T-cell (primary cell): ENCODE measurements around the gene NR5A2. TPM values are rescaled to one million over a fixed set of nuclear protein-coding genes. Genes with fewer than 3 reads are reported as not detected.

Source experiments
- ATAC-seq, 4 experiments: fragments of 200-7000 bp in 3 of 4; fragments of 150-1000 bp in 1 of 4; cut with Tn5 transposase; replicated peaks in 1 of 4; 1 replicate in 3 of 4; 2 replicates in 1 of 4; pipeline ENCODE4 v1.10.0; 2021; ENCODE audit warnings: moderate library complexity in 3 of 4, mild to moderate bottlenecking in 2 of 4, moderate number of reproducible peaks in 1 of 4
- CTCF ChIA-PET, 2 donors: fragments of 300-600 bp; sonication (Branson Sonifier 250); formaldehyde crosslinking; loops; one replicate each; lab custom pipeline; 2022; ENCODE audit warnings: antibody characterized with exemption in 2 of 2; lab: Charles Lee
- POLR2A ChIA-PET, 2 donors: fragments of 300-600 bp; sonication (Branson Sonifier 250); formaldehyde crosslinking; loops; one replicate each; lab custom pipeline; 2022; ENCODE audit warnings: antibody characterized with exemption in 2 of 2; lab: Charles Lee
- DNase-seq, 35 experiments: peaks; one replicate each; pipeline versions ENCODE4 v3.0.0 to v3.0.0-alpha.2; 2013 to 2023
- H3K27ac ChIP-seq: one replicate; pipeline ENCODE4 v1.5.1; 2013; ENCODE audit warnings: low read length
- H3K27me3 ChIP-seq, 2 experiments: replicated peaks in 1 of 2; 1 replicate in 1 of 2; 2 replicates in 1 of 2; pipeline versions ENCODE4 v1.6.1 to v1.7.0; 2013; ENCODE audit warnings: low read length in 1 of 2, mixed read lengths in 1 of 2; ENCODE audit not compliant: control insufficient read depth in 2 of 2, insufficient read depth in 2 of 2; ENCODE audit errors: extremely low read depth in 1 of 2
- H3K36me3 ChIP-seq, 2 donors: 1 replicate in 1 of 2; 2 replicates in 1 of 2; pipeline versions ENCODE4 v1.6.1 to v1.7.0; 2013; ENCODE audit warnings: low read length in 1 of 2; ENCODE audit not compliant: control insufficient read depth in 2 of 2, insufficient read depth in 1 of 2; ENCODE audit errors: extremely low read depth in 1 of 2
- H3K4me1 ChIP-seq, 2 experiments: 1 replicate in 1 of 2; 2 replicates in 1 of 2; pipeline versions ENCODE4 v1.6.1 to v1.7.0; 2013; ENCODE audit warnings: low read length in 2 of 2, mixed read lengths in 1 of 2; ENCODE audit not compliant: insufficient read depth in 2 of 2, control insufficient read depth in 1 of 2; ENCODE audit errors: extremely low read depth in 1 of 2
- H3K4me3 ChIP-seq, 2 donors: 1 replicate in 1 of 2; 2 replicates in 1 of 2; pipeline versions ENCODE4 v1.5.1 to v1.7.0; 2013; ENCODE audit warnings: mild to moderate bottlenecking in 2 of 2, low read length in 1 of 2, moderate library complexity in 1 of 2; ENCODE audit not compliant: control insufficient read depth in 1 of 2; ENCODE audit errors: extremely low read depth in 1 of 2
- H3K9me3 ChIP-seq: 2 replicates; pipeline ENCODE4 v1.7.0; 2013
- H3K27ac Mint-ChIP-seq, 2 donors: one replicate each; pipeline ENCODE4 v1.8.0; 2020 to 2021; ENCODE audit warnings: mild to moderate bottlenecking in 2 of 2, mixed read lengths in 2 of 2
- H3K27me3 Mint-ChIP-seq, 2 donors: one replicate each; pipeline ENCODE4 v1.8.0; 2021 to 2022; ENCODE audit warnings: mixed read lengths in 2 of 2
- H3K36me3 Mint-ChIP-seq: one replicate; pipeline ENCODE4 v1.8.0; 2021; ENCODE audit warnings: mixed read lengths
- H3K4me1 Mint-ChIP-seq, 3 donors: one replicate each; pipeline ENCODE4 v1.8.0; 2020 to 2022; ENCODE audit warnings: mixed read lengths in 3 of 3, mild to moderate bottlenecking in 1 of 3
- H3K4me3 Mint-ChIP-seq, 3 donors: one replicate each; pipeline ENCODE4 v1.8.0; 2020 to 2022; ENCODE audit warnings: mild to moderate bottlenecking in 3 of 3, mixed read lengths in 3 of 3, moderate library complexity in 3 of 3
- H3K9me3 Mint-ChIP-seq, 3 donors: one replicate each; pipeline ENCODE4 v1.8.0; 2020 to 2022; ENCODE audit warnings: mixed read lengths in 3 of 3
- WGBS: methylation state at CpG from one replicate; pipeline ENCODE4 v1.1.5; 2013; ENCODE audit warnings: missing lambda C conversion rate; ENCODE audit not compliant: insufficient coverage; 5-methylcytosine and 5-hydroxymethylcytosine counted together
- total RNA-seq, 35 experiments: library from RNA in 6 of 35; stranded (reverse) in 6 of 35; fragments of 120-200 nt in 1 of 35; gene quantifications; one replicate each; pipeline versions ENCODE4 v1.2.1 to v1.2.4 and lab custom pipeline; 2013 to 2026

NR5A2 gene
- under 1 TPM in 2 of 5 donors, not detected in 3; 0.15 to 0.19 TPM for total RNA-seq
- total RNA-seq (2013), result 0.02 TPM
- total RNA-seq (lab: John Stamatoyannopoulos, UW), result 0 to 0.17 (median 0) reads per million in 29 experiments

- no peaks in the 10 kb centered on the region for H3K36me3 ChIP-seq
- ChIA-PET POLR2A (no interaction called here), CTCF (no interaction called here)
- no peak within 1 kb of the TSS for H3K27ac ChIP-seq
- no peak within 1 kb of the TSS for H3K4me3 ChIP-seq
- no peaks in the 10 kb centered on the region for H3K9me3 ChIP-seq
- H3K4me1 ChIP-seq, result peaks cover 0 to 8% of the 10 kb centered on the region in 2 experiments
- no peak for DNase-seq
- H3K36me3 Mint-ChIP-seq, result no peaks in the 10 kb centered on the region
- H3K27me3 ChIP-seq, result peaks cover 11 to 30% of the 10 kb centered on the region in 2 experiments
- no peaks in the 10 kb centered on the region for H3K9me3 Mint-ChIP-seq
- peak within 1 kb of the TSS in 1 of 3 donors; percentile 65 for H3K4me3 Mint-ChIP-seq
- no CpG with 5 or more reads among the region's 1 CpG for WGBS
- no peak within 1 kb of the TSS for H3K27ac Mint-ChIP-seq
- H3K4me1 Mint-ChIP-seq, result peaks cover 8 to 16% (median 15%) of the 10 kb centered on the region in 3 donors
- no peak for ATAC-seq
- H3K27me3 Mint-ChIP-seq, result peaks cover 47 to 61% of the 10 kb centered on the region in 2 donors
Observed at GRCh38 chr1:200027264-200027823, at the start of gene NR5A2. TSS of gene NR5A2 (plus strand) at chr1:200027710. CDS start at chr1:200027848, 138 bp downstream.

GRCh38 chr1:199978408-199978940 is 49.0 kb upstream of the NR5A2 start:
- Histone ChIP-seq H3K4me3 (no peak overlapping the region), H3K9me3 (no peaks in the 10 kb centered on the region), H3K4me1 (no peaks in the 10 kb centered on the region), H3K36me3 (no peaks in the 10 kb centered on the region), H3K27ac (no peak overlapping the region), H3K27me3 (peaks cover 0 to 4% of the 10 kb centered on the region in 2 experiments)
- POLR2A ChIA-PET, result no interaction called here
- 40% methylated on average over 1 of the region's 7 CpGs for WGBS
- no peaks in the 10 kb centered on the region for H3K4me1 Mint-ChIP-seq
- no peak overlapping the region for H3K4me3 Mint-ChIP-seq
- no peak for ATAC-seq
- no peak overlapping the region for H3K27ac Mint-ChIP-seq
- no peaks in the 10 kb centered on the region for H3K9me3 Mint-ChIP-seq
- no peak for DNase-seq
- peaks cover 0 to 10% of the 10 kb centered on the region in 2 donors for H3K27me3 Mint-ChIP-seq
- H3K36me3 Mint-ChIP-seq, result no peaks in the 10 kb centered on the region
- CTCF ChIA-PET, result no interaction called here

GRCh38 chr1:199979071-199979470 is 48.4 kb upstream of the NR5A2 start:
- Histone ChIP-seq H3K27ac (no peak overlapping the region), H3K27me3 (peaks cover 0 to 4% of the 10 kb centered on the region in 2 experiments), H3K36me3 (no peaks in the 10 kb centered on the region), H3K4me1 (no peaks in the 10 kb centered on the region), H3K4me3 (no peak overlapping the region), H3K9me3 (no peaks in the 10 kb centered on the region)
- no peak overlapping the region for H3K4me3 Mint-ChIP-seq
- no peak for ATAC-seq
- H3K27ac Mint-ChIP-seq, result no peak overlapping the region
- H3K9me3 Mint-ChIP-seq, result no peaks in the 10 kb centered on the region
- no peaks in the 10 kb centered on the region for H3K36me3 Mint-ChIP-seq
- H3K4me1 Mint-ChIP-seq, result no peaks in the 10 kb centered on the region
- ChIA-PET CTCF (no interaction called here), POLR2A (no interaction called here)
- no peak for DNase-seq
- H3K27me3 Mint-ChIP-seq, result peaks cover 0 to 9% of the 10 kb centered on the region in 2 donors
- WGBS, result no CpG with 5 or more reads among the region's 1 CpG

DNA sequence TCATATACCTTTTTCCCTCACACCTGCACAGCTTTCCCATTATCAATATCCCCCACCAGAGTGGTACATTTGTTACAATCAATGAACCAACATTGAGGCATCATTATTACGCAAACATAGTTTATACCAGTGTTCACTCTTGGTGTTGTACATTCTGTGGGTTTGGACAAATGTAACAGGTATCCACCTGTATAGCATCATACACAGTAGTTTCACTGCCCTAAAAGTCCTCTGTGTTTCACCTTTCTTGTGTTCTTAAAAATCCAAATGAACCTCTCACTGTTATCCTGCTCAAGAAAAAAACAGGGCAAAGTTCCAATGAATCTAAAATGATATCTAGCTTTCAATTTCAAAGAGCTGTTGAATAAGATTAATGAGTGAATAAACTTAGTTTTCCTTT is 45.9 kb upstream of the NR5A2 start:
- Histone ChIP-seq H3K27me3 (peaks cover 0 to 4% of the 10 kb centered on the region in 2 experiments), H3K4me1 (no peaks in the 10 kb centered on the region), H3K4me3 (no peak overlapping the region), H3K27ac (no peak overlapping the region), H3K9me3 (no peaks in the 10 kb centered on the region), H3K36me3 (no peaks in the 10 kb centered on the region)
- no peak for DNase-seq
- no peak overlapping the region for H3K4me3 Mint-ChIP-seq
- no peak overlapping the region for H3K27ac Mint-ChIP-seq
- no peaks in the 10 kb centered on the region for H3K4me1 Mint-ChIP-seq
- no peaks in the 10 kb centered on the region for H3K36me3 Mint-ChIP-seq
- ATAC-seq, result no peak
- ChIA-PET CTCF (no interaction called here), POLR2A (no interaction called here)
- WGBS, result no CpG with 5 or more reads among the region's 1 CpG
- no peaks in the 10 kb centered on the region for H3K9me3 Mint-ChIP-seq
- peaks cover 0 to 4% of the 10 kb centered on the region in 2 donors for H3K27me3 Mint-ChIP-seq

GRCh38 chr1:199982606-199983005 is 44.9 kb upstream of the NR5A2 start:
- H3K4me1 ChIP-seq, result no peaks in the 10 kb centered on the region
- H3K27me3 ChIP-seq, result peaks cover 0 to 4% of the 10 kb centered on the region in 2 experiments
- H3K36me3 ChIP-seq, result no peaks in the 10 kb centered on the region
- H3K27ac ChIP-seq, result no peak overlapping the region
- no peaks in the 10 kb centered on the region for H3K36me3 Mint-ChIP-seq
- ATAC-seq, result no peak
- H3K4me1 Mint-ChIP-seq, result no peaks in the 10 kb centered on the region
- no peaks in the 10 kb centered on the region for H3K9me3 Mint-ChIP-seq
- no peak overlapping the region for H3K4me3 ChIP-seq
- no peaks in the 10 kb centered on the region for H3K9me3 ChIP-seq
- ChIA-PET POLR2A (no interaction called here), CTCF (no interaction called here)
- peaks cover 0 to 2% of the 10 kb centered on the region in 2 donors for H3K27me3 Mint-ChIP-seq
- H3K4me3 Mint-ChIP-seq, result no peak overlapping the region
- no peak overlapping the region for H3K27ac Mint-ChIP-seq
- no peak for DNase-seq
- 88% methylated on average over 6 of the region's 6 CpGs for WGBS

GRCh38 chr1:199983531-199983930 is 44.0 kb upstream of the NR5A2 start:
- Mint-ChIP-seq H3K4me1 (no peaks in the 10 kb centered on the region), H3K36me3 (no peaks in the 10 kb centered on the region), H3K4me3 (no peak overlapping the region), H3K9me3 (no peaks in the 10 kb centered on the region), H3K27ac (no peak overlapping the region), H3K27me3 (peaks cover 0 to 2% of the 10 kb centered on the region in 2 donors)
- Histone ChIP-seq H3K9me3 (no peaks in the 10 kb centered on the region), H3K4me3 (no peak overlapping the region), H3K36me3 (no peaks in the 10 kb centered on the region), H3K27ac (no peak overlapping the region), H3K27me3 (peaks cover 0 to 7% of the 10 kb centered on the region in 2 experiments), H3K4me1 (no peaks in the 10 kb centered on the region)
- ATAC-seq, result no peak
- ChIA-PET POLR2A (no interaction called here), CTCF (interaction anchor here (0.6 kb wide), 2 partner anchors 29 to 107 kb away, joined by 3 to 10 read pairs; no protein-coding TSS in a partner anchor)
- WGBS, result 89% methylated on average over 2 of the region's 3 CpGs
- no peak for DNase-seq
